AG20443 (cell line): ENCODE results near the gene F11.
"Not testable (repeated sequence)": the region's sequence is repeated elsewhere in the genome, so short reads cannot be mapped to it uniquely, and the experiment has no call there.

ENCODE experiments used
- DNase-seq: peaks from one replicate; pipeline ENCODE4 v3.0.0; 2012; ENCODE audit warnings: low spot score, mixed read lengths

F11 gene

GRCh38 chr4:186298031-186298647, 32.1 kb downstream of the F11 start:
- DNase-seq: peak; percentile 15

GRCh38 chr4:186299291-186299690, 33.3 kb downstream of the F11 start:
- no peak for DNase-seq

GRCh38 chr4:186300659-186301390, 34.8 kb downstream of the F11 start:
- DNase-seq: no peak

- no peak for DNase-seq
Observed at GRCh38 chr4:186304216-186304615, 38.2 kb downstream of the F11 start.

- no peak for DNase-seq
Observed at GRCh38 chr4:186304866-186305505, 39.0 kb downstream of the F11 start.

GRCh38 chr4:186307497-186307896, 41.5 kb downstream of the F11 start:
- DNase-seq: no peak

GRCh38 chr4:186307916-186308315, 41.9 kb downstream of the F11 start:
- no peak for DNase-seq

GRCh38 chr4:186318481-186318880, 52.5 kb downstream of the F11 start:
- no peak for DNase-seq

- DNase-seq: not testable (repeated sequence)
Observed at GRCh38 chr4:186324660-186325059, 58.7 kb downstream of the F11 start.

GRCh38 chr4:186326391-186326790, 60.4 kb downstream of the F11 start:
- DNase-seq: no peak

- no peak for DNase-seq
Observed at GRCh38 chr4:186329372-186329771, 63.4 kb downstream of the F11 start.

- DNase-seq: no peak
Observed at GRCh38 chr4:186330368-186330767, 64.4 kb downstream of the F11 start.

- DNase-seq: no peak
Observed at GRCh38 chr4:186335793-186336192, 69.8 kb downstream of the F11 start.
